Measurements from ENCODE around the gene SMARCA1.

- TF ChIP-seq CTCF (conservative IDR thresholded peaks at IDR 0.05; ENCODE audit: low read depth, low read length): no peak
- no peak for TF ChIP-seq EZH2 (IDR thresholded peaks at IDR 0.05; ENCODE audit: borderline replicate concordance, low read depth, low read length, poor library complexity, severe bottlenecking)
These were observed 30.5 kb upstream of the SMARCA1 start for GRCh38 chrX:129553619-129554288.

All from A673 (cell line).